ENCODE measurements around the gene MTMR3. TPM values are rescaled to one million over a fixed set of nuclear protein-coding genes. Genes with fewer than 3 reads are reported as not detected.
A peak's percentile ranks its signal among the peaks of the same experiment; 100 is the strongest.

Gene MTMR3
- total and polyA plus RNA-seq, 4 donors, result 6.0 to 38.8 (median 17.1) TPM

- H3K4me3 ChIP-seq (ENCODE audit: low read depth in 1 of 3, low read length in 3 of 3), result no peak overlapping the region
- no peaks in the 10 kb centered on the region for H3K9me3 ChIP-seq (ENCODE audit: control insufficient read depth in 4 of 4, low read length in 3 of 4)
- H3K36me3 ChIP-seq (ENCODE audit: control insufficient read depth in 4 of 4, insufficient read depth in 3 of 4, low read depth in 1 of 4, low read length in 3 of 4), result no peaks in the 10 kb centered on the region
- peak; percentile 41 to 59 for TF ChIP-seq JUND (IDR thresholded peaks at IDR 0.05)
- no peak for TF ChIP-seq SP1 (IDR thresholded peaks at IDR 0.05)
- H3K27ac ChIP-seq (ENCODE audit: low read depth in 1 of 2, low read length in 2 of 2), result peak overlapping the region in 1 of 2 donors; percentile 7
- no peak overlapping the region for H3K9ac ChIP-seq (ENCODE audit: low read depth in 1 of 2, low read length in 2 of 2)
- peaks cover 11 to 28% (median 14%) of the 10 kb centered on the region in 4 donors for H3K4me1 ChIP-seq (ENCODE audit: control insufficient read depth in 4 of 4, insufficient read depth in 4 of 4, low read length in 3 of 4)
- peak; percentile 74 for DNase-seq (ENCODE audit: low spot score)
- 72% methylated on average over 5 of the region's 5 CpGs for WGBS
- H3K27me3 ChIP-seq (ENCODE audit: control insufficient read depth in 4 of 4, insufficient read depth in 4 of 4, low read length in 3 of 4), result no peaks in the 10 kb centered on the region
These were observed 25.0 kb downstream of the MTMR3 start for GRCh38 chr22:29907753-29908515.

DNA sequence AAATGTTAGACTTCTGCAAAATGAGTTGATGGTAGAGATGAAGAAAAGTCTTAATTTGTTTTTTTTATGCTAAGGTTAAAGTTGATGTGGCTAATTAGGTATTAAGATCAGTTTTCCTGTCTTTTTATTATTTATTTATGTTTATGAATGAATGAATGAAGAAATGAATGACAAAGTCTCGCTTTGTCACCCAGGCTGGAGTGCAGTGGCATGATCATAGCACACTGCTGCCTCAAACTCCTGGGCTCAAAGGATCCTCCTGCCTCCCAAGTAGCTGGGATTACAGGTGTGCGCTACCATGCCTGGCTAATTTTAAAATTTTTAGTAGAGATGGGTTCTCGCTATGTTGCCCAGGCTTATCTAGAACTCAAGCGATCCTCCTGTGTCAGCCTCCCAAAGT is 29.2 kb downstream of the MTMR3 start:
- no peak for DNase-seq (ENCODE audit: low spot score)
- no peak for TF ChIP-seq NR2F2 (IDR thresholded peaks at IDR 0.05)
- TF ChIP-seq REST (IDR thresholded peaks at IDR 0.05), result no peak
- no peak for TF ChIP-seq HNF4A (conservative IDR thresholded peaks at IDR 0.05)
- no peak for TF ChIP-seq HNF4G (IDR thresholded peaks at IDR 0.05)
- Histone ChIP-seq H3K4me3 (ENCODE audit: low read depth in 1 of 3, low read length in 3 of 3) (no peak overlapping the region), H3K4me1 (ENCODE audit: control insufficient read depth in 4 of 4, insufficient read depth in 4 of 4, low read length in 3 of 4) (peaks cover 15 to 34% (median 20%) of the 10 kb centered on the region in 4 donors), H3K27ac (ENCODE audit: low read depth in 1 of 2, low read length in 2 of 2) (no peak overlapping the region), H3K27me3 (ENCODE audit: control insufficient read depth in 4 of 4, insufficient read depth in 4 of 4, low read length in 3 of 4) (no peaks in the 10 kb centered on the region), H3K36me3 (ENCODE audit: control insufficient read depth in 4 of 4, insufficient read depth in 3 of 4, low read depth in 1 of 4, low read length in 3 of 4) (no peaks in the 10 kb centered on the region), H3K9ac (ENCODE audit: low read depth in 1 of 2, low read length in 2 of 2) (no peak overlapping the region), H3K9me3 (ENCODE audit: control insufficient read depth in 4 of 4, low read length in 3 of 4) (no peaks in the 10 kb centered on the region)
- WGBS, result 97% methylated on average over 4 of the region's 4 CpGs

DNA sequence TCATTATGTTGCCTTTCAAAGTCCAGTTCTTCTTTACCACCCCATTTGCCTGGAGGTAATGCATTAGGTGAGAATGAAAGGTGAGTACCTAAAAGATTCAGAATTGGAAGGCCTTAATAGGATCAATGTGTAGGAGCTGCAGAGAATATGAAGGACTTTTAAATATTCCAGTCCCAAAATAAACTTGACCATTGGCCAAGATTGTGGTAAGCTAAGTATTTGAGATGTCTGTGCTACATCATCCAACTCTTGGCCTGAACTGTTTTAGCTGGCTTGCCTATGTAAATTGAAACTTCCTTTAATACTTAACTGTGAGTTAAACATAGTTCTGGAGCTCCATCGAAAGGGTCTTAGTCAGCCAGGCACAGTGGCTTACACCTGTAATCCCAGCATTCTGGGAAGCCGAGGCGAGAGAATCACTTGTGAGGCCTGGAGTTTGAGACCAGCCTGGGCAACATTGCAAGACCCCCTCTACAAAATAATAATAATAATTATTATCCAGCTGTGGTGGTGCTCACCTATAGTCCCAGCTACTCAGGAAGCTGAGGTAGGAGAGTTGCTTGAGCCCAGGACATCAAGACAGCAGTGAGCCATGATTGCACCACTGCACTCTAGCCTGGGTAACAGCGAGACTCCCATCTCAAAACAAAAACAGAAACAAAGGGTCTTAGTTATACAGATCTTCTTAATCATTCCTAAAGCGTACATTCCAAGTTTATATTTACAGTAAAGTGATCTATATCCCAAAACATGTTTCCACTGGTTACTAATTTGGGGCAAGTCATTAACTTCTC is 29.8 kb downstream of the MTMR3 start:
- Histone ChIP-seq H3K9me3 (ENCODE audit: control insufficient read depth in 4 of 4, low read length in 3 of 4) (no peaks in the 10 kb centered on the region), H3K4me3 (ENCODE audit: low read depth in 1 of 3, low read length in 3 of 3) (no peak overlapping the region), H3K9ac (ENCODE audit: low read depth in 1 of 2, low read length in 2 of 2) (no peak overlapping the region), H3K27ac (ENCODE audit: low read depth in 1 of 2, low read length in 2 of 2) (no peak overlapping the region), H3K36me3 (ENCODE audit: control insufficient read depth in 4 of 4, insufficient read depth in 3 of 4, low read depth in 1 of 4, low read length in 3 of 4) (no peaks in the 10 kb centered on the region), H3K27me3 (ENCODE audit: control insufficient read depth in 4 of 4, insufficient read depth in 4 of 4, low read length in 3 of 4) (no peaks in the 10 kb centered on the region), H3K4me1 (ENCODE audit: control insufficient read depth in 4 of 4, insufficient read depth in 4 of 4, low read length in 3 of 4) (peaks cover 13 to 32% (median 26%) of the 10 kb centered on the region in 4 donors)
- WGBS, result 73% methylated on average over 5 of the region's 5 CpGs
- TF ChIP-seq, protein P1, sequence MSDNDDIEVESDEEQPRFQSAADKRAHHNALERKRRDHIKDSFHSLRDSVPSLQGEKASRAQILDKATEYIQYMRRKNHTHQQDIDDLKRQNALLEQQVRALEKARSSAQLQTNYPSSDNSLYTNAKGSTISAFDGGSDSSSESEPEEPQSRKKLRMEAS (IDR thresholded peaks at IDR 0.05), result no peak
- TF ChIP-seq, protein P2, sequence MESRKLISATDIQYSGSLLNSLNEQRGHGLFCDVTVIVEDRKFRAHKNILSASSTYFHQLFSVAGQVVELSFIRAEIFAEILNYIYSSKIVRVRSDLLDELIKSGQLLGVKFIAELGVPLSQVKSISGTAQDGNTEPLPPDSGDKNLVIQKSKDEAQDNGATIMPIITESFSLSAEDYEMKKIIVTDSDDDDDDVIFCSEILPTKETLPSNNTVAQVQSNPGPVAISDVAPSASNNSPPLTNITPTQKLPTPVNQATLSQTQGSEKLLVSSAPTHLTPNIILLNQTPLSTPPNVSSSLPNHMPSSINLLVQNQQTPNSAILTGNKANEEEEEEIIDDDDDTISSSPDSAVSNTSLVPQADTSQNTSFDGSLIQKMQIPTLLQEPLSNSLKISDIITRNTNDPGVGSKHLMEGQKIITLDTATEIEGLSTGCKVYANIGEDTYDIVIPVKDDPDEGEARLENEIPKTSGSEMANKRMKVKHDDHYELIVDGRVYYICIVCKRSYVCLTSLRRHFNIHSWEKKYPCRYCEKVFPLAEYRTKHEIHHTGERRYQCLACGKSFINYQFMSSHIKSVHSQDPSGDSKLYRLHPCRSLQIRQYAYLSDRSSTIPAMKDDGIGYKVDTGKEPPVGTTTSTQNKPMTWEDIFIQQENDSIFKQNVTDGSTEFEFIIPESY (IDR thresholded peaks at IDR 0.05), result no peak
- no peak for TF ChIP-seq TAF1 (conservative IDR thresholded peaks at IDR 0.05)
- no peak for TF ChIP-seq YY1 (IDR thresholded peaks at IDR 0.05)
- no peak for DNase-seq (ENCODE audit: low spot score)
